ENCODE results near the gene ELF2.
A peak's percentile ranks its signal among the peaks of the same experiment; 100 is the strongest.
"Not testable (repeated sequence)": the region's sequence is repeated elsewhere in the genome, so short reads cannot be mapped to it uniquely, and the experiment has no call there.

Gene ELF2

DNA sequence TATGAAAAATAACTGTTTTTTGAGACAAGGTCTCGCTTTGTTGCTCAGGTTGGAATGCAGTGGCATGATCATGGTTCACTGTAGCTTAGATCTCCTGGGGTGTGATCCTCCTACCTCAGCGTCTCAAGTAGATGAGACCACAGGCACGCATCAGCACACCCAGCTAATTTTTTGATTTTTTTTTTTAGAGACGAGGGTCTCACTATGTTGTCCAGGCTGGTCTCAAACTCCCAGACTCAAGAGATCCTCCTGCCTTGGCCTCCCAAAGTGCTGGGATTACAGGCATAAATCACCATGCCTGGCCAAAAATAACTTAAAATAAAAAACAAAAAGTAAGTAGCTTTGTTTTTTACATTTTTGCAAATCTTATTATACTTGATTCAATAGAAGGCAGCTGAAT is 98.1 kb downstream of the ELF2 start:
- no peak for DNase-seq (ENCODE audit: low read depth)

DNA sequence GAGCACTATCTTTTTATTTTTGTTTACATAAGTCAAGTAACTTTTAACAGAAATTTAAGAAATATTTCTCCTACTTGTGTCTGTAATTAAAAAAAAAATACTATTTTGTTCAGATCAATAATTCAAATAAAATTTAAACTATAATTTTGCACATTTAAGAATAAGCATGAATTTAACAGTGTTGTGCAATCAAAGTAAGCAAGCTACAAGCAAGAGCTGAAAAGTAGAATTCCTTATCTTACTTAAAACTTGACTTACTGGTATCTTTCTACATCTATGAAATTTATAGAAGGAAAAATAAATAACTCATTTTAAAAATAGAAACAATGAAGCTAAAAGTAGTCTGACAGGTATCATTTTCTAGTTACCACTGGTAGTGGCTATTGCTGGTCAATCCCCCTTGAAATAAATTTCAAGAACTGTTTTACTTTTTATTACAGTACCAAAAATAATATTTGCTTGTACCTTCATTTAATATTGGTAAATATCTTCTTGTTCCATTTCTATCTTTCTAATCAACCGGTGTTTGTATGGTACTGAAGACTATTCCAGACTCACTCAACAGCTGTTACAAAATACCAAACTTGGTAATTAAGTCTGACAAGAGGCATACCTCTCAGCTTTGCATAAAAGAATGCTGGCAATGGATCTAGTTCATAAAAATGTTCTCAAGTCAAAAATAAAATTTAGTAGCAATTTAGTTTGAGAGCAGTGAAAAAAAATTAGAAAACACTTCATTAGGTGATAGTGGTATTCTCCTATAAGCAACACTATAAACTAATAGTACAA is 99.3 kb downstream of the ELF2 start:
- no peak for DNase-seq (ENCODE audit: low read depth)

DNA sequence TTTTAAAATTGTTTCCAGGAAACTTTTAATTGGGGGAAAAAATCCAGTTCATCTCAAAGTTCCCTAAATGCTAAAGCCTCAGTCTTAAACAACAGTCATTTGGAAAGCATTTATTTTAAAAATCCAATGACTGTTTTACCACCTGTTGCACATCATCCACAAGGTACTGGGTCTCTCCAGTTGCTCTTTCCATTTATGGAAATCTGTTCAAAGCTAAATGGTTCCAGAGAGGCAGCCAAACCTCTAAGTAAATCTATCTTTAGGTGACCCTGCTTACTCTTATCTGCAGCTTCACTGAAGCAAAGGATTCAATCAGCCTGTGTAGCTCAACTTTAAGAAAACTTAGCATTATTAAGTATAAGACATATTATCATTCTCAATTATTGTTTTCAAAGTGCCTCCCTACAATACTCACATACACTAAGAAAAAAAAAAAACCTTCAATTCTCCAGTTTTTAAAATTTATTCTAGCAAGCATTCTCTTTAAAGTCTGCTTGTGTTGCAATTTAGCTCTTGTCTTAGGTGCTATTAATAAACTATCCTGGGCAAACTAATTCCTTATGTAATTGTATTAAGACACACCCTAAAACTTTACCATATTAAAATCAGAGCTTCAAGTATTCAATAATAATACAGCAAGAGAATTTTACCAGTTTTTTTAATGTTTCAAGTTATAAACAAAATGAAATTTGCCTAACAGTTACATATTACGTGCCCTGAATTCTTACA is 100.8 kb downstream of the ELF2 start:
- DNase-seq (ENCODE audit: low read depth): no peak

DNA sequence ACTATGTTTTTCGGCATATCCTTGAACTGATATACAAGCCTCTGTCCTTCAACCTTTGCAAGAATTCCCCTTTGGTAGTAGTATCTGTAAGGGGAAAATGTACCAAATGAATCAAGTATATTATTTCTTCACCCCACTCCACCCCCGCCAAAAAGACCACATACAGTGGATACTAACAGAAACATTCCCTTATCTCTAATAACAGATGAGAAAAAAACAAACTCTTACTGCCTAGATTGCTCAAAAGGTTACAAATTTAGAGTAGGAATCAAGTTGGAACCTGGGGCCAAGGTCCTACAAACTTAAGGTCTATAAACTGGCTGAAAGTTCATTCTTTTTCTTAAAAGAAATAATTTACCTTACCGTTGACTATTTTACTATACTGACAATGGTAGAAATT is 116.4 kb downstream of the ELF2 start:
- DNase-seq (ENCODE audit: low read depth): no peak

DNA sequence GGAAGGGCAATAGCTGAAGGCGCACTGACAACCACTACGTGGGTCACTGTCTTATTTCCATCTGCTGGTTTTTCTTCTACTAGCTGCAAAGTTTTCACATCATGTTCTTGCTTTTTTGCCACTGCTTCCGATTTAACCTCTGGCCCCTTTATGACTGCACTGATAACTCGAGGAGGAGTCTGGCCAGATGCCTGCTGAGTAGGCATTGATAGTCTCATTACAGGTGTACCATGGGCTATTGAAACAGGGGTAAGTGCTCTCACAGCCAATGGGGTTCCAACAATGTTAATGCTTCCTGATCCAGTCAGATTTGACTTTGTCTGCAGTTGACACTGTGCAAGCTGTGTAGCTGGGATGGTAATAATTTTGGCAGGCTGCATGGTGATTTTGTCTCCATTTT is 118.0 kb downstream of the ELF2 start:
- not testable (repeated sequence) for DNase-seq (ENCODE audit: low read depth)

DNA sequence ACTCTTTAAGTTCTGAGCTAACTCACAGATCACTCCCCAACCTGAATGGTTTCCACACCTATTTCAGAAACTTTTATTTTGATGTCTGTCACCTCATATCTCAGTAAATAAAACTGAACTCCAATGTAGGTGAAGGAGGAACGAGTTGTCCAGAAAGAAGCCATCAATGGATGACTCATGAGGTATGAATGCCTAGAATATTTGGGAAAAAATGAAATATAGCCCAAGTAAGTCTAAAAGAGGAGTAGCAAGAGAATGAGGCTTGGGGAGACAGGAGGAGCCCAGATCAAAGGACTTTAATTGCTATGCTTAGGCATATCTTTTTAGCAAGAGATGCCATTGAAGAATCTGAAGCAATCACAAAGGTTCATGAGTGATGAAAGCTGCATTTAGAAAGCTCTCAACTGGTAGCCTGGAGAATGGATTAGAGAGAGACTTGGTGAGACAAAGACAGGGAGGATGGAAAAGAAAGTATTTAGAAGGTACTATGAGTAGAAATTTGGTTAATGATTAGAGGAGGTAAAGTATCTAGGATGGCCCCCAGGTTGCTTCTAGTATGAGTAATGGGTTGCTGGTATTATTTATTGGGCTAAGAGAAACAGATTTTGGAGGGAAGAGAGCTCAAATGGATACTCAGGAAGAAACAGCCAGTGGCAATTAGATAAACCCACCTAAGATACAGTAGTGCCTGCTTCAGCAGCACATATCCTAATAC is 122.1 kb downstream of the ELF2 start:
- DNase-seq (ENCODE audit: low read depth): no peak

DNA sequence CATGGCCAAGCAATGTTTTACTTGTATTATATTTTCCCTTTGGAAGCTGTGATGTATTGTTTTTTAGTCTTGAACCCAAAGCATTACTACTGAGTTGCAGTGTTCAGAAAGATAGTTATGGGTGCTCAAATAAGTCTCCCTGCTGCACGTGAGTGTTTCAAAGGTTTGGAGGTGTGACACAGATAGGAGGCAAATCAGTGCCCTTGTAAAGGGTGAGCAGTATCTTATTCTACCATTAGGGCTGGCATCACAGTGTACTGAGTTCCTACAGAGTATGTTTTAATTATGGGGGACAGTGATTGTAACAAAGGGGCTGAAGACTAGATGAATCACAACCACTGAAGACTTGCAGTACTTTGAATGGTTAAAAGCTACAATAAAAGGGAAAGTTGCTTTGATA is 123.1 kb downstream of the ELF2 start:
- DNase-seq (ENCODE audit: low read depth): no peak

DNA sequence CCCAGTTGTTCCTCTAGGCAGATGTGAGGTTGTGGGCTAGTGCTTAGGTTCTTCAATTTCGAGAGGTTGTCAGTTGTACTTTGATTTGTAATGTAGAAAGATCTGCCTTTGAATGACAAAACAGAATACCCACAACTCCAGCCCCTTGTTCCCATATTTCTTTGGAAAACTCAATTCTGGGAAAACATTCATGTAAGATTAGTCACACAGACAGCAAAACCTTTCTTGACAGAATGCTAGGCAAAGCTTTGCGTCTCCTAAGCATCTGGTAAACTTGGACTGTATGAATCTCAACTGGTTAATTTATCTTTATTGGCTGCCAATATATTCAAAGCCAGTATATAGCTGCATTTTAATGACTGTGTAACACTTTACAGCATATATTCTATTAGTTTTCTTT is 126.6 kb downstream of the ELF2 start:
- DNase-seq (ENCODE audit: low read depth): no peak

DNA sequence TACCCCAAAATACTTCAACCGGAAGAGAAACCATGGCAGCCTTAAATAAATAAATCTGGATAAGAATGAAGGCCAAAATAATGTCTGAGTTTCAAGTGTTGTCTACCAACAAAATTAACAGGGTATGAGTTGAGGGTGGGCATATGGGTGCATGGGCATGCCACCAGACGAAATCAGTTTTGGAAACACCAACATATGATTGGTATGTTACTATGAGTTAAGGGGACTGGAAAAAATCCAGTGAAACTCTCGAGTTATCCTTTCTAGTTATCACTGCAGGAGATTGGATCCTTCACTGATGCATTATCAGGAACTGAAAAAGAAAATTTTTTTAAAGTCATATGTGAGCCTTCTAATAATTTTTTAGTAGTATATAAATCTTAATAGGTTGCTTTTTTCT is 129.0 kb downstream of the ELF2 start:
- no peak for DNase-seq (ENCODE audit: low read depth)

DNA sequence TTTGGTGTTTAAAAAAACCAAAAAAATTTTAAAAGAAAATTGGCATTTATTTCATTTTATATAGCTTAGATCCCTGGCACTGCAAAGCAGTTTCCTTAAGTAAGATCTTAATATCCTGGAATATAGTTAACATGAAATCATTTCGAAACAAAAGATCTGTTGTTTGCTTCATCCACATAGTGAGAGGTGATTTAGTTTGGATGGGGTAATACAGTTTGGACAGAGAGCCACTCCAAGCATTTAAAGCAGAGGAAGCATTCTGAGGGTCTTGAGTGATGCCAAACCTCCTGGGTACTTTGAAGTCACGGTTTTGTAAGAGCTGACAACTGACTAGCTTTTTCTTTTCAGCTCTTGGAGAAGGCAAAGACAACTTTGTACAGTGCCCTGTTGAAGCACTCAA is 132.7 kb downstream of the ELF2 start:
- no peak for DNase-seq (ENCODE audit: low read depth)

DNA sequence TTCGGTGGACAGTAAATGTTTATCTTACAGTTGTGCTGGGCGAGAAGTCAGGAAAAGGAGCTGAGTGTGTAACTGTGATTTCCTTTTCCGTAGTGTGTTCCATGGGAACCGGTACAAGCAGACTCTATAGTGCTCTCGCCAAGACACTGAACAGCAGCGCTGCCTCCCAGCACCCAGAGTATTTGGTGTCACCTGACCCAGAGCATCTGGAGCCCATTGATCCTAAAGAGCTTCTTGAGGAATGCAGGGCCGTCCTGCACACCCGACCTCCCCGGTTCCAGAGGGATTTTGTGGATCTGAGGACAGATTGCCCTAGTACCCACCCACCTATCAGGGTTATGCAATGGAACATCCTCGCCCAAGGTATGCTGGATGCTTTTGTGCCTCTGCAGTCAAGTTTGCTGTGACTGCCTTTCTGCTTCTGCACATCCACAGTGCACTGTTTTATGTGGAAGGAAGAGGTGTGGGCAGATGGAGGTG is 134.0 kb downstream of the ELF2 start:
- DNase-seq (ENCODE audit: low read depth): no peak

DNA sequence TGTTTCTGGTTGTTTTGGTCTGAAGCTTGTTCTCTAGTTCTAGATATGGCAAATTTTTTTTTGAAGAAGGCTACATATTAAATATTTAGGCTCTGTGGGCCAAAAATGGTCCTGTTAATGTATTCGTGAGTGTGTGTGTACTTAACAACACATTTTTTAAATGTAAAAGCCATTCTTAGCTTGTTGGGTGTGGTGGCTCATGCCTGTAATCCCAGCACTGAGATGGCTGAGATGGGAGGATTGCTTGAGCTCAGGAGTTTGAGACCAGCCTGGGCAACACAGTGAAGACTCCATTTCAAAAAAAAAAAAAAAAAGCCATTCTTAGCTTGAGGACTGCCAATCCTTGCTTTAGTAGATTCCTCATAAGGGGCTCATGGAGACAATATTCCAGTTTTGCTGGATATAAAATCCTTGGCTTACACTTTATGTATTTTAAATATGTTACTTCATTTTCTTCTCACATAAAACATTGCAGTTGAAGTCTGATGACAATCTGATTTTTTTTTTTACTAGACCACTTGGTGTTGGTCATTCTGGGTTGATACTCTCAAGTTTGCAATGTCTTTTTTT is 138.1 kb downstream of the ELF2 start:
- no peak for DNase-seq (ENCODE audit: low read depth)

DNA sequence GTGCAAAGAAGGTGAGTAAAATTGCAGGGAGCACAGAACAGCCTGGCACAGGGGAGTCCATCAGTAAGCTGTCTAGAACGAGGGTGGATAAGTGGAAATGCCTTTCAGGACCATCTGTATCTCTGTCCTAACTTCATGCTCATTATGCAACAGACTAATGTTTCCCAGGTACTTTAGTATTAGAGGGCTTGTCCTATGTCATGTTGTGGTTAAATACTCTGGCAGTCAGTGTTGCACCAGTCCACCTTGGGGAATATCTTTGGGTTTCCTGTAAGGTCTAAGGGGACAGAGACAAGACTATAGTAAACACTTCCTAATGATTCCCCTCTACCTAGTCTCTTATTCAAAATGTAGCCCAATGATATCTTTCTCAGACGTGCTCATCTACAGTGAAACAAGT is 140.1 kb downstream of the ELF2 start:
- DNase-seq (ENCODE audit: low read depth): no peak

DNA sequence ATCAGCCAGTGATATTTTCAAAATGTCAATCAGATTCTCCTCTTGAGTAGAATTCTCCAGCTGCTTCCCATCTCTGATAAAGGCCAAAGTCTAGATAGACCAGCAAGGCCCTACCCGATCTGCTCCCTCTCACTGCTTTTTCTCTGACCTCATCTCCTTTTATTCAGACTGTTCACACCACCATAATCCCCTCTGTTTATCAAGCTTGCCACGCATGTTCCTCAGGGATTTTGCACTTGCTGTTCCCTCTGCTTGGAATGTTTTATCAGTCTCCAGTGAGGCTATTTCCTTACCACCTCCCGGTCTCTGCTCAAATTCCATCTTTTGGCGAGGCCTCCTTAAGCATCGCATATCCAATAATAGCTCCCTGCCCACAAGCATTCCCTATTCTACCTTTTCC is 141.4 kb downstream of the ELF2 start:
- DNase-seq (ENCODE audit: low read depth): no peak

DNA sequence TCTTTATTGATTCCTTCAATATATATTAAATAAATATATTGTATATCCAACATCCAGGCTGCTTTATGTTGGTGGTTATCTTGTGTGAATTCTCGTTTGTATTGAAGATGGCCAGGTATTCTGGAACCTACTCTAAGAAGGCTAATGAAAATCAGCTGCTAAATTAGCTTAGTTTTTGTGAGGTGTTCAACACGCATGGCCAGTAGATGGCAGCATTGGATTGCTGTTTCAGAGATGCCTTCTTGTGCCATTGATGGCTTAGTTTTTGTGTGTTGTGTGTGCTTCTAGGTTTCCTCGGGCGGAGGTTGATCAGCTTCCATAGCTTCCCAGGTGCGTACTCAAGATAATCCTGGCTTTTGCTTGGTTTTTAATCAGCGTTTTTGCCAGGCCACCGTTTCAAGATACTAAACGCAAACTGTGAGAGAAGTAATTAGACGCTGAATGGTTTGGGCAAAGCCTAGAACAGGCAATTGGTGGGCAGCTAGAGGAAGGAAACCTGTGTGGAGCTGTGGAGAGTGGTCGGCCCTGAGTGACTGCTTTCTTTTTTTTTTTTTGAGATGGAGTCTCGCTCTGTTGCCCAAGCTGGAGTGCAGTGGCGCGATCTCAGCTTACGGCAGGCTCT is 146.3 kb downstream of the ELF2 start:
- DNase-seq (ENCODE audit: low read depth): peak; percentile 51

DNA sequence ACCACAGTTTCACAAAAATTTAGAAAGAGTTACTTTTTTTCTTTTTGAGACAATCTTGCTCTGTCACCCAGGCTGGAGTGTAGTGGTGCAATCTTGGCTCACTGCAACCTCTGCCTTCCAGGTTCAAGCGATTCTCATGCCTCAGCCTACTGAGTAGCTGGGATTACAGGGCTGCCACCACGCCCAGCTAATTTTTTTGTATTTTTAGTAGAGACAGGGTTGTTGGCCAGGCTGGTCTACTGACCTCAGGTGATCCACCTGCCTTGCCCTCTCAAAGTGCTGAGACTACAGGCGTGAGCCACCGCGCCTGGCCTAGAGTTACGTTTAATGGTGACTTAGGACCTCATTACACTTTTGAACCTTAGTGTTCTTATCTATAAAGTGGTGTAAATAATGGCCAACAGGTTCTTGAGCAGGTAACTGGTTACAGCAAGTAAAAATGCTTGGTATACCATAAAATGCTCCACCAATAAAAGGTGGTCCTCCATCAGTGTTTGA is 147.1 kb downstream of the ELF2 start:
- DNase-seq (ENCODE audit: low read depth): not testable (repeated sequence)

DNA sequence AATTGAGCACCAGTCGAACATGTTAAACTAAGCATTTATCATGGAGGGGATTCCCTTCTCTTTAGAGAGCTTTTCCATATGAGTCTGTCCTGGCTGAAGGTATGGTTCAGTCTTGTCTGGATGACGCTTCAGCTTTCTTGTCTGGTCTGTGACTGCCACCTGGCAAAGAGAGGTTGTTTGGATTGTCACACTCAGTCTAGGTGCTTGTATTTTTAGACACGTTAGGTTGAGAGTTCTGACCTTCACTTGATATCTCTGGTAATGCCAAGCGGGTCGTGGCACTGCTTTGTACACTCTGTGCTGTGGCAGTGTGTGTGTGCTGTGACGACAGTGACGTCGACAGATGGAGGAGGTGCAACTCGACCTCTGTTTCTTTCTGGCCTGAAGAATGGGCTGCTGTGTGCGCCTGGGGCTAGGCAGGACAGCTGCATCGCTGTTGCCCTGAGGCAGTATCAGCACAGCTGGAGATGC is 148.8 kb downstream of the ELF2 start:
- no peak for DNase-seq (ENCODE audit: low read depth)

DNA sequence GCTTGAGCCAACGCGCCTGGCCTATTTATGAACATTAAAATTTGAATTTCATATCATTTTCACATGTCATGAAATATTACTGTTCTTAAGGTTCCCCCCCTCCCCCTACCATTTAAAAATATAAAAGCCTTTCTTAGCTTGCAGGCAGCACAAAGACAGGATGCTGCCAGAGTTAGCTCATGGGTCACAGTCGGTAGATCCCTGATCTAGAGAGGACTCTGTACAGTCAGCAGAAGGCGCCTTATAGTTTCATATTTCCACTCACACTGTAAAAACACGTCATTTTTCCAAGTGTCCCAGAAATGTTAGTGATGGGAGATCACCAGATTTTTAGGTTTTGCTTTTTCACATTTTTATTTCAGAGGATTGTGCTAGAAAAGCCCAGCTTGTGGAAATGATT is 149.2 kb downstream of the ELF2 start:
- no peak for DNase-seq (ENCODE audit: low read depth)

DNA sequence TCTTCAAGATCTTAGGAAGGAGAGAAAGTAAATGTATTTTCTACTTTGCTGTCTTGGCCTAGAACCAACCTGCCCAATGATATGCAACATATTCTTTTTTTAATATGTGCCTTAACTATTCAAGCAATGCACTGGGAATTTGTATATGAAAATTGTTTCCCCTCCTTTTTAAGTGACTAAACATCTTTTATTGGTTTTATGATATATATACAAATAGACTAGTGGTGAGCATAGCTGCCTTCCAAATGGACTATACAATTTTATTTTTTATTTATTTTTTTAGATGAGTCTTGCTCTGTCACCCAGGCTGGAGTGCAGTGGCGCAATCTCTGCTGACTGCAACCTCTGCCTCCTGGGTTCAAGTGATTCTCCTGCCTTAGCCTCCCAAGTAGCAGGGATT is 151.2 kb downstream of the ELF2 start:
- no peak for DNase-seq (ENCODE audit: low read depth)

DNA sequence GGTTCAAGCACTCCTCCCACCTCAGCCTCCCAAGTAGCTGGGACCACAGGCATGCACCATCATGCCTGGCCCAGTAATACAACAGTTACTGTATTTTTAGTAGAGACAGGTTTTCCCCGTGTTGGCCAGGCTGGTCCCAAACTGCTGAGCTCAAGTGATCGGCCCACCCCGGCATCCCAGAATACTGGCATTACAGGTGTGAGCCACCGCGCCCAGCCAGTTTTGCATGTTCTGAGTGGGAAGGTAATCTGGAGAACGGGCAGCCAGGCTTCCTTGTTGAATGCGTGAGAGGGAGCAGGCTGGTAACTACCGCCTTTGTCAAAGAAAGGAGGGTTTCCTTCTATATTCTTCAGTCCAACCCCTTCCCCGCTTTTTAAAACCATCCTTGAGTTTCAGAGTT is 152.3 kb downstream of the ELF2 start:
- no peak for DNase-seq (ENCODE audit: low read depth)

DNA sequence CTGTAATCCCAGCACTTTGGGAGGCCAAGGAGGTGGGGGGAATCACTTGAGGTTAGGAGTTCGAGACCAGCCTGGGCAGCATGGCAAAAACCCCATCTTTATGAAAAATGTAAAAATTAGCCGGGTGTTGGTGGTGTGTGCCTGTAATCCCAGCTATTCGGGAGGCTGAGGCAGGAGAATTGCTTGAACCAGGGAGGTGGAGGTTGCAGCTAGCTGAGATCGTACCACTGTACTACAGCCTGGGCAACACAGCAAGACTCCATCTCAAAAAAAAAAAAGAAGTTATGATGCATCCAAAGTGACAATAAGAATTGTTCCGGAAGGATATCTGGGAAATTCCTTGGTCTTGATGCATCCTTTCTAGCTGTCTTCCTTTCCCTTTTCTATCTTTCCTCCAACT is 154.2 kb downstream of the ELF2 start:
- DNase-seq (ENCODE audit: low read depth): no peak

DNA sequence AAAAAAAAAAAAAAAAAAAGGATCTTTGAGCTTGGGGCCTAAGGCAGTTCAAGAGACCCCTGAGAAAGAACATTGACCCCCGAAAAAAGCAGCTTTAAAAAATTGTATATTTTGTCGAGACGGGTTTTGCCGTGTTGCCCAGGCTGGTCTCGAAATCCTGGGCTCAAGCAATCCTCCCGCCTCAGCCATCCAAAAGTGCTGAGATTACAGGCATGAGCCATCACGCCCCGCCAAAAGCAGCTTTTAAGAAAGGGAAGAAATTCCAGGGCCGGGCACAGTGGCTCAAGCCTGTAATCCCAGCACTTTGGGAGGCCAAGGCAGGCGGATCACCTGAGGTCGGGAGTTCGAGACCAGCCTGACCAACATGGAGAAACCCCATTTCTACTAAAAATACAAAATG is 155.9 kb downstream of the ELF2 start:
- not testable (repeated sequence) for DNase-seq (ENCODE audit: low read depth)
